ENCODE data around the gene SCYGR2.
"Not testable (repeated sequence)": the region's sequence is repeated elsewhere in the genome, so short reads cannot be mapped to it uniquely, and the experiment has no call there.

Gene SCYGR2, protein sequence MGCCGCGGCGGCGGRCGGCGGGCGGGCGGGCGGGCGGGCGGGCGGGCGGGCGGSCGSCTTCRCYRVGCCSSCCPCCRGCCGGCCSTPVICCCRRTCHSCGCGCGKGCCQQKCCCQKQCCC

DNA sequence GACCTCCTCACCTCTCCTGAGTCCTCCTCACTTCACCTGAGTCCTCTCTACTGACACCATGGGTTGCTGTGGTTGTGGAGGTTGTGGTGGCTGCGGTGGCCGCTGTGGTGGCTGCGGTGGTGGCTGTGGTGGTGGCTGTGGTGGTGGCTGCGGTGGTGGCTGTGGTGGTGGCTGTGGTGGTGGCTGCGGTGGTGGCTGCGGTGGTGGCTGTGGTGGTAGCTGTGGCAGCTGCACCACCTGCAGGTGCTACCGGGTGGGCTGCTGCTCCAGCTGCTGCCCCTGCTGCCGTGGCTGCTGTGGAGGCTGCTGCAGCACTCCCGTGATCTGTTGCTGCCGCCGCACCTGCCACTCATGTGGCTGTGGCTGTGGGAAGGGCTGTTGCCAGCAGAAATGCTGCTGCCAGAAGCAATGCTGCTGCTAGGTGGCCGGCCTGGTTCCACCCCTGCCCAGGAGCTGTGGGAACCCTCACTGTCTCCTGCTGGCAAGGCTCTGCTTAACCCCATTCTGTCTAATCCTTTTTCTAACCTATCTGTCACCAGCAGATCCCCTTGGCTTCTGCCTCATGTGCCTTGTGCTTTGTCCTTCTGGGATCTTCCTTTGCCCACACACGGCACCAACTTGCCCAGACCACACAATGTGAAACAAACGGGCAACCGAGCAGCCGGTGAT lies at the start of gene SCYGR2:
Gene SCYGR2, plus strand, starts transcription at position 59 of the 669 bp plus-strand sequence. Its CDS starts 0 bp downstream, at position 59.
- not testable (repeated sequence) for DNase-seq (ENCODE audit: low read depth)

DNA sequence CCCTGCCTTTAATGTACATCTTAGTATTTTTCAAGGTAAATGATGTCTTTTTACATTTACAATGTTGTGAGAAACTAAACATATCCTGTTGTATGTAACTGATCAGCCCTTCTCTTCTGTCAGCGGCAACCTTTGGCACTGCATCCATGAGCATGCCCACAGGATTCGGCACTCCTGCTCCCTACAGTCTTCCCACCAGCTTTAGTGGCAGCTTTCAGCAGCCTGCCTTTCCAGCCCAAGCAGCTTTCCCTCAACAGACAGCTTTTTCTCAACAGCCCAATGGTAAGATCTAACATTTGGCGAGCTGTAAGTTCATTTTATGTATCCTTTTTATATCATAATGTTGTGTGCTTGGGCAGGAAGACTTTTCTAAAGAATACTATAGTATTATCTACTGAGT lies 46.9 kb upstream of the SCYGR2 start:
- DNase-seq (ENCODE audit: low read depth) = no peak

DNA sequence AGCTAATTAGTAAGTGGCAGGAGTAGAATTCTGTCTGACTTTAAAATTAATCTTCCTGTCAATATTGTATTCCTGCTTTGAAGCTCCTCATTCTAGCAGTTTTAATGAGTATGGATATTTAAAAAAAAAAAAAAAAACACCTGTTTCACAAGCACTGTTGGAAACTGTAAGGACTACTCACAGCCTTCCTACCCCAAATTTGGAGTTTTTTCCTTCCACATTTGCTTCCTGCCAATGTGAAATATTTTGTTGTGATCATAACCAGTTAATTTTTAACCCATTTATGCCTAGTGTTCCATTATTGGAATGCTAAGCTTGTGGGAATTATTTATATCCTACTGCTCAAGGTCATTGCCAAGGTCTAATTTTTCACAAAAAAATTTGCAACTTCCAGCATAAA lies 36.1 kb upstream of the SCYGR2 start:
- no peak for DNase-seq (ENCODE audit: low read depth)

DNA sequence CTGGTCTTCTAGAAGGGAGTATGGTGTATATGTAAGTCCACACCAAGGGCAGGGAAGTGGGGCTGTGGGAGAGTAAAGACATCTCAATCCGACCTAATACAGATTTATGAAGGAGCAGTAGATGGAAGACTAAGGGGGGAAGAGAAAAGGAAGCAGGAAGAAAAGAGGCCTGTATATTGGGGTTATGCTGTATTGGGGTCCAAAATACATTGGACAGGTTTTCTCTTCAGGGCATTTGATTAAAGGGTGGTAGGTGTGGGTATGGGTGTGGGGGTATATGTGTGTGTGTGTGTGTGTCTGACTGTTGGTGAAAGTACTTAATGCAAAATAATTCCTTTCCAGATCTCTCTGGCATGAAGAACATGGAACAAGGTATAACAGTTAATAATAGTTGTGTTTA lies 33.6 kb upstream of the SCYGR2 start:
- DNase-seq (ENCODE audit: low read depth) = no peak

DNA sequence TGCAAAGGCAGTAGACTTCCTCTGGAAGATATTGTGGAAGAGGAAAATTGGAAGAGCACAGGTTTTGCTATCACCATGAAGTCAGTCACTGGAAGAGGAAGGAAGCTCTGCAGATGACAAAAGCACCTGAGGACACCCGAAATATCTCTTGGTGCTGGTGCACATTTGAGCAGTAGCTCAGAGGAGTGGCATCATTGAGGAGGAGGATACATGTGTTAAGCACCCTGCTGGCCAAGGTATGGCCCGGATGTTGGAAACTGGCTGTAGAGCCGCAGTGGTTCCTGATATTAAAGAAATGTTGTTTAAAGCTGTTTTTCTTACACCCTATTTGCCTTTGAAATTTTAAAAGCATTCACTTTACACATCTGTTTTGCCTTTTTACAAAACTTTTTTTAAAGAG lies 32.7 kb upstream of the SCYGR2 start:
- DNase-seq (ENCODE audit: low read depth) = no peak

DNA sequence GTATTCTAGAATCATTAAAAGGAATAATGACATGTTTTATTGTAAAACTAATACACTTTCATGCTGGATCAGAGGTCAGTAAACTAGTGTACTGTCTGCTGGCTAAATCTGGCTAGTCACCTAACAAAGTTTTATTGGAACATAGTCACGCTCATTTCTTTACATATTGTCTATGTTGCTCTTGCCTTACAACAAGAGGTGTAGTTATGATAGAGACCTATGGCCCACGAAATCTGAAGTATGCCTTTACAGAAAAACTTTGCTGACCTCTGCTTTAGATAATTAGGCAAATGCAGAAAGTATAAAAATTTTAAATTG lies 29.9 kb upstream of the SCYGR2 start:
- no peak for DNase-seq (ENCODE audit: low read depth)

DNA sequence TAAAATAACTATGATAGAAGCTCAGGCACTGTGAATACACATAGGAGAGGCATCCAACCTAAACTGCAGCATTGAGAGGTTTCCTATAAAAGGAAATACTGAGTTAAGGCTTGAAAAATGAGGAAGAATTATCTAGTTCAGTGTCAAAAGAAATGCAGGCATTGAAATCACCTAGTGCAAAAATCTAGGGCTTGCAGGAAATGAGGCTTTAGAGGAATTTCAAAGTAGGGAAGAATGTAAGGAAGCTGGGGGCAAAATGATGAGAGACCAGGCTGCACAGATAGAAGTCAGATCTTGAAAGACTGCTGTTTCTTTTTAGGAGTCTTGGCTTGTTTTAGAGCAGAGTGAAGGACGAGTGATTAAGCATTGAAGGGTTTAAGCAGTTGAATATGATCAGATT lies 28.1 kb upstream of the SCYGR2 start:
- peak; percentile 59 for DNase-seq (ENCODE audit: low read depth)

DNA sequence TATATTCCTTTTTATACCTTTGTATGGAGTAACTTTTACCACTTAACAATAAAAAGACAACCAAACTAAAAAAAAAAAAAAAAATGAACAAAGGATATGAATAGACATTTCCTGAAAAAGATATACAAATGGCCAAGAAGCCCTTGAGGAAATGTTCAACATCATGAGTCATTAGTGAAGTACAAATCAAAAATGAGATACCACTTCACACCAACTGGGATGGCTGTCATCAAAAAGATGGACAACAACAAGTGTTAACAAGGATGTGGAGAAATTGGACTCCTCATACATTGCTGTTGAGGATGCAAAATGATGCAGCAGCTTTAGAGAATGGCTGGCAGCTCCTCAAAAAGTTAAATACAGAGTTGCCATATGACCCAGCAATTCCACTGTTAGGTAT lies 22.6 kb upstream of the SCYGR2 start:
- DNase-seq (ENCODE audit: low read depth) = peak; percentile 6

DNA sequence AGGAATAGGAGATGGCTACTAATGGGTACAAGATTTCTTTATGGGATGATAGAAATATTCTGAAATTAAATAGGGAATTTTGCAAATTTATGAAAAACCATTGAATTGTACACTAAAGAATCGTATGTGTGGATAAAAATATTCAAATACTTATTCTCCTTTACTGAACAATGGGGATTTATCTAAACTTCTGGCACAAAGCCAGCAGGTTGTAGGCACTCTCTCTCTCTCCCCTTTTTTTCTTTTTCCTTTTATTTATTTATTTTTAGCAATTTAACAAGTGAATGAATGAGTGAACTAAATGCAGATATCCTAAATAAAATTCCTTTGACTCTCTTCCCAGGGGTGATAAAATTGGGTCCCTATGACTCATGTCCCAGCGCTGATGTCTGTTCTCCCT lies 21.9 kb upstream of the SCYGR2 start:
- DNase-seq (ENCODE audit: low read depth) = no peak

DNA sequence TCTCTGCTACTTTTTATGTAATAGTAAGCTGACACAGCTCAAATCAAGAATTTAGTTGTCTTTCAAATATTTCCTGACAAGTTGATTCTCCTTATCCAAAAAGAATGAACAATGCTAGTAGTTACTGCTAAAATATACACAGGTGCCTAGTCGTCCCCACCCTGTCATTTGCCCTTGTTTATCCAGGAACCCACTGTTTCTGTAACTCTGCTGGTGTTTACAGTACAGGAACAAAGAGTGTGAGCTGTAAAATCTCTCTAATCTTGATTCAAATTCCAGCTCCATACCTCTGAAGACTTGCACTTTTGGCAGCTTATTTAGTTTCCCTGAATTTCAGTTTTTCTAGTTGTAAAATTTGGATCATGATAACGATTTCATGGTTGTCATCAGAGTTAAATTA lies 21.1 kb upstream of the SCYGR2 start:
- no peak for DNase-seq (ENCODE audit: low read depth)

DNA sequence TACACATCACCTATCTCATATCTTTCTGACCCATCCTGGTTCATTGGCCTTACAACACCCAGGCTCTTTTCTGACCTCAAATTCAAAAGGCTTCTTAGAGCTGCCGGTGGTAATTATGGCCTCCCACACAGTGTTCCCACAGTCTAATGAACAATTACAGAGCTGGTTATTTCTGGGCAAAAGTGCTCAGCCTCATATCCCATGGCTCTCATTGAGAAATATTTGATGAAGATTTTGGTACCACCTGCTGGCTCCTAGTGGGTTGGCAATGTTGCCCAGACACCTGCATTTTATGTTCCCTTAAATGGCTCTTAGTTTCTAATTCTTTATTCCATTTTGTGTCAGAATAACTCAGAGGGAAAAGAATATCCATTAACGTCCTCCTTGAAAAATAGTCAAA lies 20.1 kb upstream of the SCYGR2 start:
- no peak for DNase-seq (ENCODE audit: low read depth)

DNA sequence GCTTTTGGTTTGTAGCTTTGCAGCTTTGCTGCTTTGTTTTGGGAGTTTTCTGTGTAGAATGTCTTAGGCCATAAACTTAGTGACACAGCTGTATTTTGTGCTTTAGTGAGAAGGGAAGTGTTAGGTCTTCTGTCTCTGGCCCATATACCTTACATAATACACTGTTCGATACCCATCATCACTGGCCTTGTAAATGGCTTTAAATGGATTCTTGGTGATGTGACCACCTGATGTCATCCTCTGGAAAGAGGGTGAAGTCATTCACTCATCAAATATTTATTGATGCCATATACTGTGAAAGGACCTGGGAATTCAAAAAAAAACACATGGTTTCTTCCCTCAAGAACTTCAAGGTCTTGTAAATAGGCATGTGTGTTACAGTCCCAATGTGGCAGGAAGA lies 18.9 kb upstream of the SCYGR2 start:
- no peak for DNase-seq (ENCODE audit: low read depth)

DNA sequence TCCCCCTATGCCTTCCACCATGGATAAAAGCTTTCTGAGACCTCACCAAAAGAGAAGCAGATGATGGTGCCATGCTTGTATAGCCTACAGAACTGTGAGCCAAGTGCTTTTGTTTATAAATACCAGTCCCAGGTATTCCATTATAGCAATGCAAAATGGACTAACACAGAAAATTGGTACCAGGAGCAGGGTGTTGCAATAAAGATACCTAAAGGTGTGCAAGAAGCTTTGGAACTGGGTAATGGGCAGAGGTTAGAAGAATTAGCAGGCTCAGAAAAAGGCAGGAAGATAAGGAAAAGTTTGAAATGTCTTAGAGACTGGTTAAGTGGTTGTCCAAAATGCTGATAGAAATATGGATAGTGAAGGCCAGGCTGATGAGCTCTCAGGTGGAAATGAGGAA lies 16.3 kb upstream of the SCYGR2 start:
- DNase-seq (ENCODE audit: low read depth) = no peak

DNA sequence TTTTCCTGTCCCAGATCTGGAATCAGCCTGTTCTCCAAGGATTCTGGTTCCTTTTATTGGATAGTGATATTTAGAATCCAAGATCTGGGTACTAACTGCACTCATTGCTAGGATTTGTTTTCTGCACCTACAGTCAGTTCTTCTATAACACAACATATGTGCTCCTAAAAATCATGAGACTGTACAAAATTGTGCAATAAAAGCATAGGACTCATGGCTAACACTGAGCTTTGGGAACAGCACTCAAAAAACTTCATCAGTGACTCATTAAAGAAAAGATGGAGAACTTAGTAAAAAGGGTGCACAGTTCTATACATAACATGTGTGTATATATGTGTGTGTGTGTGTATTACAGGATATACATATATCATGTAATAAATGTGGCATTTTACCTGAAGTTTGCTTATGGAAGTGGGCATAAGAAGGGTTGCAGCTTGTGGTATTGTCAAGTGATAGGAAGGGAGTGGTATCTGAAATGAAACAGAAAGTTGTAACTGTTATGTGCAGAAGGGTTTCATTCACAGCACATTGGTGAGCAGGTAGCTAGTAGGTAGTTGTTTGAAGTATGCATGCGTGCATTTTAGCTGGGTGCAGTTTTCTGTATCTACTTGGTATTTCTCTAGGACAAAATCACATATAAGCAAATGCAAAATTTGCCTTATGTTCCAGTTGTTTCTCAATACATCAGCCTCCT lies 5.9 kb upstream of the SCYGR2 start:
- DNase-seq (ENCODE audit: low read depth) = no peak

DNA sequence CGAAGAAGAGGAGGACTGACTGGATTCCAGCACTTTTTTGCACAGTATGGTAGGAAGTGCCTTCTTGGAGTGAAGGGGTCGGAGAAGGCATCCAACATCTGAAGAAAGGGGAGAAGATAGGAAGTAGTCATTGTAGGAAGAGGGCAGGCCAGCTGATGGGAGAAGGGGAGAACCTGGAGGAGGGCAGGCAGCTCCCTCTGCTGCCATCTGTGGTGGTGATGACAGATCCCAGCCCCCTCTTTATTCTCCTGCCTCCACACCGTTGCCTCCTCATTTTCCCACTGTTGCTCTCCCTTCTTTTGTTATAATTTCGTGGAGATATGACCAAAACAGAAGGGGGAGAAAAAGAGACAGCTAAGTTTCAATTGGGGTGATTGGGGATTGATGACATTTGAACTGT lies 2.9 kb upstream of the SCYGR2 start:
- DNase-seq (ENCODE audit: low read depth) = no peak

DNA sequence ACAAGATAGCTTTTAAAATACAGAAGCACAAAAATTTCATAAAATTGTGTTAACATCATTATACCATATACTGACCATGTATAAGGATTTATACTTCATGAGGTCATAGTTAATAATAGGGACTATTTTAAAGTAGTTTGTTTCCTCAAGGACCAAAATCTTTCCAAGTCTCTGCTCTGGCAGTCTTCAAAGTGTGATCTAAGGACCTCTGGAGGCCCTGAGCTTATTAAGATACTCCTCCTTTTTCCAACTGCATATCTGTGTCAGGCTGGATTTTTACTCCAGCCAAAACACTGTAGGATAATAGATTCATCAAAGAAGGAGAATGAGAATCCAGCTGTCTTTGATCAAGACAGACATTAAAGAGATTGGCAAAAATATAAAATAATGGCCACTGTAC lies 1.7 kb upstream of the SCYGR2 start:
- no peak for DNase-seq (ENCODE audit: low read depth)

DNA sequence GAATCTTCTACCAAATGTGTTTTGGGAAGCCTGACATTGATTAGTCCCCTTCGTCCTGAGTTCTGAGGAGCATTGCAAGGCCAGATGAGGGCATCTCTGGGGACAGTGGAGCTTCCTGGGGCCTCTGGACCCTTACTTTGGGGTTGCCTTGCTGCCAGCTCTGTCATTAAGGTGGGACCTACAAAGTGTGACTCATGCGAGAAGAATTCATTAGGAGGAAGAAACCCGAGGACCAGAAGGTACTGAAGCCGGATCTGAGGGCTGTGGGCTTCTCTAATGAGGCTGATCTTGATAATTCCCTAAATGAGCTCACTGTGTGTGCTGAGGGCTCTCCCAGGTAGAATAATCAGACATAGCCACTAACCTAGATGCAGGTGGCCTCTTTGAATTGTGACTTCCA lies 695 bp upstream of the SCYGR2 start:
- DNase-seq (ENCODE audit: low read depth) = peak; percentile 9

DNA sequence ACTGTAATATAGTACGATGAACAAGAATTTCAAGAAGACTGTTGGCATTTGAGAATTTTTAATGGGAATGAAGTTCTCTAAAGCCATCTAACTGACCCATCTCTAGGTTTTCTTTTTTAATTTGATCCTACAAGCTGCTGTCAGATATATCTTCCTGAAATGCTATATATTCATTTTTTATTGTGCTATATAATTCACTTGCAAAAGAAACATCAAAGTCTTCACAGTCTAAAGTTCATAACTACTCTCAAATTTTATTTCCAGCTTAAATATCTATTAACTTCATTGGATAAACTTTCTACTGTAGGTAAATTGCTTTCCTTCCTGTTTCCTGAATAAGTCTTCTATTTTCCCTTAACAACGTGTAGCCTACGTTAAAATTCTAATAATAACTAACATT lies 3.7 kb downstream of the SCYGR2 start:
- DNase-seq (ENCODE audit: low read depth) = no peak

DNA sequence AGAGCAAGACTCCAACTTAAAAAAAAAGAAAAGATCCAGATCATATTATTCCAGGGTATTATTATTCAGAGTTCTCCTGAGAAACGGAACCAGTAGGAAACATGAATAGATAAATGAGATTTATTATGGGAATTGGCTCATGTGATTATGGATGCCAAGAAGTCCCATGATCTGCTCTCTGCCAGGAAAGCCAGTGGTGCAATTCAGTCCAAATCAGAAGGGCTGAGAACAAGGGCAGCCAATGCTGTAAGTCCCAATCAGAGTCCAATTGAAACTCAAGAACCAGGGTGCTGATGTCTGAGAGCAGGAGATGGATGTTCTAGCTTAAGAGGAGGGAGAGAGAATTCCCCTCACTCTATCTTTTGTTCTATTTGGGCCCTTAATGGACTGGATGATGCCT lies 7.8 kb downstream of the SCYGR2 start:
- no peak for DNase-seq (ENCODE audit: low read depth)

DNA sequence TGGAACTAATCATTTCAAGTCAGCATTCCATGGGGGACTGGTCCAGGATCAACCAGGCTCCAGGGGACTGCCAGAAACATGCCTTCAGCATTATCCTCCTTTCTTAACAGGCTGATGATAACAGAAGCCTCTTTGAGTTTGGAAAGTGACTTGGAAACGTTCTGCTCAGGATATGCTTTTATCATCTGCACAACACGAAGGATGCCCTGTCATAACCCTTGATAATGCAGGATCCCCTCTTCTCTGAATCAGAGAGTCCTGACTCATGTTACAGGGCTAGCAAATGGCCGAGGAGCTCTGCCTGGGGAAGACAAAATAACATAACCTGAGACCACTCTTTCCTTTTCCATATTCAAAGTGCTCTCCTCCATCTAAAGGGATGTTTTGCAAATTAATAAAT lies 9.2 kb downstream of the SCYGR2 start:
- peak; percentile 13 for DNase-seq (ENCODE audit: low read depth)

DNA sequence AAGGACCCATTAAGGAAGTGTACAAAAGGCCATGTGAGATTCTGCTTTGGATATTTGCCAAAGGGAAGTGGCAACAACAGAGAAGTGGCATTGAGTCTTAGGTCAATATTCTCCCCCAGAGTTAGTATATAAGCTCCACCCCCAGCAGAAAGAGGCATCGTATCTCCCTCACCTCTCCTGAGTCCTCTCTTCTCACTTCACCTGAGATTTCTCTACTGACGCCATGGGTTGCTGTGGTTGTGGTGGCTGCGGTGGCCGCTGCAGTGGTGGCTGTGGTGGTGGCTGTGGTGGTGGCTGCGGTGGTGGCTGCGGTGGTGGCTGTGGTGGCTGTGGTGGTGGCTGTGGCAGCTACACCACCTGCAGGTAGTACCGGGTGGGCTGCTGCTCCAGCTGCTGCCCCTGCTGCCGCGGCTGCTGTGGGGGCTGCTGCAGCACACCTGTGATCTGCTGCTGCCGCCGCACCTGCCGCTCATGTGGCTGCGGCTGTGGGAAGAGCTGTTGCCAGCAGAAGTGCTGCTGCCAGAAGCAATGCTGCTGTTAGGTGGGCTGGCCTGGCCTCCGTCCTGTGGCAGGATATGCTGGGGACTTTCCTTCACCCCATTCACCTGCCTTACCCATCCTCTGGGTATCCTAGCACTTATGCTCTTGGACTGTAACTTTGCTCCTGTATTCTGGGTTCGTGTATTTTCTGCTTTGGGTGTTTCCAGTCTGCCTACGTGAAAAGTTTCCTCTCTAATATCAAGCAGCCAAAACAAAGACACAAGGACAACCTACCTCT lies 10.1 kb downstream of the SCYGR2 start:
- no peak for DNase-seq (ENCODE audit: low read depth)

DNA sequence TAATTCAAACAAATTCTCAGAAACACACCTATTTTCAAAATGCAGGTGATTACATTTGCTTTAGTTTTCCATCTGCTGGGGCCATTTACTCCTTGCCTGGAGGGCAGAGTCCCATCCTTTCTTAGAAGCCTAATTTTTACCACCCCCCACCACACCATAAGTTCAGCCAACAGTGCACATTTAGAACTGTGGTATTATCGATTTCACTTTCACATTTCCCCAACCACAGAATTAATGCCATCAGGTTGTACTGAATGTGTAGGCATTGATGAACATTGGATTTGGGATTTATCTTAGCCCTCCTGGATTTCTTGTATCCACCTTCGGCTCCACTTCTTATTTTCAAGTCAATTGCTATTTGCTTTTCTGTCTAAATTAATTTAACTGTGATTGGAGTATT lies 11.4 kb downstream of the SCYGR2 start:
- no peak for DNase-seq (ENCODE audit: low read depth)
